OCI-LY7 (cell line): ENCODE measurements around the gene ZNF516.

Source experiments
- CTCF ChIP-seq: fragments of 200-600 bp; sonication (generic); conservative IDR thresholded peaks from 2 replicates; pipeline ENCODE4 v1.5.1; 2014; ENCODE audit warnings: mild to moderate bottlenecking, antibody characterized with exemption, low read length, moderate library complexity, mixed read lengths
- EZH2phosphoT487 ChIP-seq: fragments of 200-600 bp; sonication (generic); IDR thresholded peaks from 2 replicates; pipeline ENCODE4 v1.6.1; 2018; ENCODE audit warnings: low read depth, borderline replicate concordance, mild to moderate bottlenecking, mixed run types, antibody characterized with exemption, low read length, moderate library complexity, mixed read lengths

- no peak for TF ChIP-seq CTCF
- TF ChIP-seq EZH2phosphoT487 = no peak
Observed at GRCh38 chr18:76499637-76500340, 4.7 kb upstream of the ZNF516 start.
